IPS-18c (cell line): ENCODE data around the gene TMEM131L.
A peak's percentile ranks its signal among the peaks of the same experiment; 100 is the strongest.
"Not testable (repeated sequence)": the region's sequence is repeated elsewhere in the genome, so short reads cannot be mapped to it uniquely, and the experiment has no call there.

Source experiments
- H3K4me3 ChIP-seq: 2 replicates; pipeline ENCODE4 v1.7.0; 2013; ENCODE audit warnings: low read depth, mild to moderate bottlenecking, low read length, moderate library complexity; ENCODE audit not compliant: insufficient read depth
- H3K9me3 ChIP-seq: one replicate; pipeline ENCODE4 v1.6.1; 2013; ENCODE audit warnings: mild to moderate bottlenecking, low read length, moderate library complexity; ENCODE audit not compliant: control insufficient read depth, insufficient read depth

The TMEM131L gene

GRCh38 chr4:153440475-153440874, 25.7 kb upstream of the TMEM131L start:
- Histone ChIP-seq H3K4me3 (no peak overlapping the region), H3K9me3 (no peaks in the 10 kb centered on the region)

DNA sequence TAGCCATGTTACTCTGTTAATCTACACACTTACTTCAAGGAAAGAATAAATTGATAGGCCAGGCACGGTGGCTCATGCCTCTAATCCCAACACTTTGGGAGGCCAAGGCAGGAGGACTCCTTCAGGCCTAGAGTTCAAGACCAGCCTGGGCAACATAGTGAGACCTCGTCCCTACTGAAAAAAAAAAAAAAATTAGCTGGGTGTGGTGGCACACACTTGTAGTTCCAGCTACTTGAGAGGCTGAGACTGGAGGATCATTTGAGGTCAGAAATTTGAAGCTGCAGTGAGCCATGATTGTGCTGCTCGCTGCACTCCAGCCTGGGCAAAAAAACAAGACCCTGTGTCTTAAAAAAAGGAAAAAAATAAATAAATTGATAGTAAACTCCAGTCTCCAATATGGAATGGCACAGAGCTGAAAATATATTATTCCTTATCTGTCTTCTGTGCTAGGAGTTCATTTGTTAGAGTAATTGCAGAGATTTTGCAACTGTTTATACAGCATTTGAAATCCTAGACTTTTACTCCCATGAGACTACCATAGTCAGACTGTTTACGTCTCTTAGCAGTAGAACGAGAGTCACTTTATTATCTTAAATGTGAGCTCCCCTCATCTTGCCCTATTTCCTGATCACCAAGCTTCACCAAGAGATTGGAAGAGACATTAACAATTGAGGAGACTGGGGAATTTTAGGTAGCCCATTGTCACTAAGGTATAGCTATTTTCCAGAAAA, 18.8 kb upstream of the TMEM131L start:
- no peak overlapping the region for H3K4me3 ChIP-seq

DNA sequence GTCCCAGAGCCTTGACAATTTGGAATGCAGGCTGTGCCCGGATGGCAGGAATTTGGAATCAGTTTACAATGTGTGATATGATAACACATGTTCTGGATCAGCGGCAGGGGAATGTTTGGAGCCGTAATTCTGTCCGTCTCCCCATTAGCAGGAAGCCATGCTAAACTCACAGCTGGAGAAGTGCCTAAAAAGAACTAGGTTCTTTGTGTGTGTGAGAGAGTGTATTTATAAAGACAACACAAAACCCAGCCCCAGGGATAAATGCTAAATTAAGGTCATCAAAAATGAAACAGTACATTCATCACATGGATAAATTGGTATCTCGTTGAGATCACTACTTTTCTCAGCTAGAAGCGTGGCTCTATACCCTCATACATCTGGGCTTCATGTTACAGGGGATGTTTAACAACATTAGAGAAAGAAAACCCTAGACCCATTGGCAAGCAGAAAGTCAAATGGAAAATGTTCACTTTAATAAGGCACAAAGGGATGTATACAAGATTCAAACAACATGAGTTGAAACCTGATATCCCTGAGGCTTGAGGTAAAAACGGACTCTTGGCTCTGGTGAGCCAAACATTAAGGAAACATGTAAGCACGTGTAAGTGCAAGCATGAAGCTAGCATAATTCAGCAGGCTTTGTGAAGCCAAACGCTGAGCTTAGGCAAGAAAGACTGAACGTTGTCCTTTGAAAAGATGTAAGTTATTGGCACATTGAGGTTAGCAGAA, 18.0 kb upstream of the TMEM131L start:
- Histone ChIP-seq H3K4me3 (no peak overlapping the region), H3K9me3 (peaks cover 2% of the 10 kb centered on the region)

More for the DNA sequence above, 18.8 kb upstream of the TMEM131L start:
- H3K9me3 ChIP-seq: peaks cover 2% of the 10 kb centered on the region

GRCh38 chr4:153449338-153449737, 16.8 kb upstream of the TMEM131L start:
- no peak overlapping the region for H3K4me3 ChIP-seq
- H3K9me3 ChIP-seq: peaks cover 2% of the 10 kb centered on the region

DNA sequence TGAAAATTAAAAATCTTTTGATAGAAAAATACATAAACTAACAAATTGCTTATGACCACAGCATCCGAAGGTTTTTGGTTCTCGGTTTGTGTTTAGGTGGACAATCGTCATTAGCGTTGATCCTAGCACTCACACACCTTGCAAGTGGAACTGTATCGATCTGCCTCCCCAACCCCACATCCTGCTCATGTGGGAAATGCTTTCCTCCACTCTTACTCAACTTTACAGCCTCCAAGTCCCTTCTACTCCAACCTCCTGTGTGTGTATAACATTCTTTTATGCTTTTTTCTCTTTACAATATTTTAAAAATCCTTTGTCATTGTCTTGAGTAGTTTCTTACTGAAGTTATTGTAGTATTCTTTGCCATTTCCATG, 15.6 kb upstream of the TMEM131L start:
- peaks cover 2% of the 10 kb centered on the region for H3K9me3 ChIP-seq
- no peak overlapping the region for H3K4me3 ChIP-seq

- H3K9me3 ChIP-seq, H3K4me3 ChIP-seq: not testable (repeated sequence)
These were observed 15.0 kb upstream of the TMEM131L start for GRCh38 chr4:153451145-153451544.

GRCh38 chr4:153451911-153452657, 14.1 kb upstream of the TMEM131L start:
- no peak overlapping the region for H3K4me3 ChIP-seq
- H3K9me3 ChIP-seq: peaks cover 2% of the 10 kb centered on the region

DNA sequence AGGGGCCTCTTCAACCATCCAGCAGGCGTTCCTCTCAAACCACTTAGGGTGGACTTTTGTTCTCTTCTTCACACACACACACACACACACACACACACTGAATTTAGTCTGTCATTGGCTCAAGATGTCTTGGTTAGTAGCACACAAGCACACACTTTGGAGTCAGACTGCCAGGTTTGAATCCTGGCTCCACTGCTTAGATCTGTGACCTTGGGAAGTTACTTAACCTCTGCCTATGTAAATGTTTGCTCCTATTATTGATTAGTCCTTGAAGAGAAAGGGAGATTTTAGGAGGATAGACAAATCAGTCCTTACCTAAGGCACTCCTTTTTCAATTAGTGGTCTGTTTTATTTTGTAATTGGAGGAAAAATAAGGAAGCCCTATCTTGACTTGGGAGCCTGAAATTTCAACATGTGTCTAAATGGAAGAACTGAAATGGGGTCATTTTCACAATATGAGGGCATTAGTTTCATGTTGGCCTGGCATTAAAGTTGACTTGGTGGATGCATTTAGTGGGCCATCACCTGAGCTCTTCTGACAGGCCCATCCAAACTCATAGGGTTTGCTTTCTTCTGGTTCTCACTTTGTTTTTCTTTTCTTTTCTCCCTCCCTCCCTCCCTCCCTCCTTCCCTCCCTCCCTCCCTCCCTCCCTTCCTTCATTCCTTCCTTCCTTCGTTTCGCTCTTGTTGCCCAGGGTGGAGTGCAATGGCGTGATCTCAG, 13.3 kb upstream of the TMEM131L start:
- peaks cover 2% of the 10 kb centered on the region for H3K9me3 ChIP-seq
- no peak overlapping the region for H3K4me3 ChIP-seq

- Histone ChIP-seq H3K9me3 (peaks cover under 1% of the 10 kb centered on the region), H3K4me3 (no peak overlapping the region)
These were observed 12.8 kb upstream of the TMEM131L start for GRCh38 chr4:153453402-153453801.

- no peaks in the 10 kb centered on the region for H3K9me3 ChIP-seq
- H3K4me3 ChIP-seq: no peak overlapping the region
These were observed 7.2 kb upstream of the TMEM131L start for GRCh38 chr4:153458969-153459368.

- not testable (repeated sequence) for H3K9me3 ChIP-seq, H3K4me3 ChIP-seq
These were observed 4.6 kb upstream of the TMEM131L start for GRCh38 chr4:153461549-153461948.

DNA sequence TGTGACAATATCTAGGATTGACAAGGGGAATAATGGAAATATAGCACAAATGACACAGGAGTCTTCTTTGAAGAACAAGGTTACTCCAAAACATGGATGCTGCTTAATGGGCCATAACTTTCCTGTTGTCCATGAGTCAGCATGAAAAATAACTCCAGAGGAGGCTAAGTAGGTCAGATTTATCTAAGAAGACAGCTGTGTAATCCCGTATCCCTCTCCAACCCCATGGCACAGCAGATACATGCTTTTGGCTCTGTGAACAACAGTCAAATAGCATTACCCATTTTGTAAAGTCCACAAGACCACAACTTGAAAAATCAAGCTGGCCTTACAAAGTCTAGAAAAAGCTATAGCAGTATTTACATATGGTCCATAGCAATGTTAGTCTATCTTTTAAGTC, 2.1 kb upstream of the TMEM131L start:
- Histone ChIP-seq H3K4me3 (no peak overlapping the region), H3K9me3 (no peaks in the 10 kb centered on the region)

GRCh38 chr4:153465140-153465539, 1.0 kb upstream of the TMEM131L start:
- no peaks in the 10 kb centered on the region for H3K9me3 ChIP-seq
- no peak overlapping the region for H3K4me3 ChIP-seq

GRCh38 chr4:153465615-153466080, 512 bp upstream of the TMEM131L start:
- peak overlapping the region; percentile 68 for H3K4me3 ChIP-seq
- H3K9me3 ChIP-seq: no peaks in the 10 kb centered on the region

DNA sequence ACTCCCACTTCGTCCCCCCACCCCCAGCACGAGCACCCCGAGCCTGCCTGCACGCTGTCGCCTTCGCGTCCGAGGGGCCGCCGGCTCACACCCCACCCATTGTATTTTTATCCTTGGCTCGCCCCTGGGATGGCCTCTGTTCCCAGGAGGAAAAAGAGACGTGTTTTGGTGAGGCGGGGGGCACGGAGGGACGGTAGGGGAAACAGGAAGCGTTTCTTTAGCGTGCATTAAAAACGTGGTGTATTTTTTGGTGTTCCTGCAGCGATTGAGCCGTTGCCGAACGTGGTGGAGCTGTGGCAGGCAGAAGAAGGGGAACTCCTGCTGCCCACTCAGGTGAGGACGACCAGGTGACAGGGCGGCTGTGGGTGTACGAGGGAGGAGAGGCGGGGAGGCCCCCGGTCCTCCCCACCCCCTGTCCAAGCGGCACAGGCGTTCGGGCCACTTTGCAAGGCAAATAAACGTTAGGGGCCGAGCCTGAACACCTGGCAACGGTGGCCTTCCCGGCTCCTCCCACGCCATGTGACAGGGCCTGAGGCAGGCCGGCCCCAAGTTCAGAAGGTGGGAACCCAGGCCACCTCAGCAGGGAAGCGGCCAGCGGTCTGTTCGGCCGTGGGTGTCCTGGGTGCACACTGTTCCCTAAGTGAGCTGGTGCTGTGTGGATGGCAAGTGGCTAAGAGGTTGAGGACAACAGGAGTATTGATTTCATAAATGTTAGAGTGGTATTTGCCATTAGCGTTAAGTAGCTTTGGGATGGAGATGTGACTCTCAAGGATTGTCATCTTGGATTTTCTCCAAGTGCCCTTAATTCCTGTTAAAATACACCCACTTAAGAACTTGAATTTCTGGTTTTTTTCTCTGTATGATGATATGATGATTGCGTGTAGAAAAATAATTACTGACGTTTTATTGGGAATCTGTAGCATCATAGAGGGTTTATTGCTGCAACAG, 1.1 kb downstream of the TMEM131L start:
- H3K4me3 ChIP-seq: peak overlapping the region; percentile 86
- no peaks in the 10 kb centered on the region for H3K9me3 ChIP-seq

DNA sequence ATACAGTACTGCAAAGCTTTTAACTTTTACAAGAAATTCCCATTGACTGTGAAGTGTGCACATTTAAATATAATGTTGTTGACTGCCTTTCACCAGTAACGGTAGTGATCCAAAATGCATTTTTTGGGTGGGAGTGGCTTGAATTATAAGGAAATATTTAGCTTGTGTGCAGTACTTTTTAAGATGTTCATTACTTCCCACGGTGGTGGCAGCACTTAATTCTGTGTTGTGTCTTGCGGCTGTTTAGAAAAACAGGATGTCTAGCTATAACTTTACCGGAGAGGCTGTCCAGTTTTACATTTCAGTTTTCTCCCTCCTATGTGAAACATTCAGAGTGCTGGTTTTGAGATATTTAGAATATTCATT, 1.7 kb downstream of the TMEM131L start:
- H3K9me3 ChIP-seq: no peaks in the 10 kb centered on the region
- no peak overlapping the region for H3K4me3 ChIP-seq
